Superior temporal gyrus (tissue), 1 donor: ENCODE measurements around the gene FAM9C.
"Not testable (repeated sequence)": the region's sequence is repeated elsewhere in the genome, so short reads cannot be mapped to it uniquely, and the experiment has no call there.

ENCODE experiments used
- DNase-seq: peaks from one replicate; pipeline ENCODE4 v3.0.0-alpha.2; 2016; ENCODE audit errors: extremely low spot score

FAM9C gene

GRCh38 chrX:13043138-13043537, 1.3 kb downstream of the FAM9C start:
- no peak for DNase-seq

GRCh38 chrX:13036896-13037295, 7.5 kb downstream of the FAM9C start:
- DNase-seq = no peak

- no peak for DNase-seq
Measured at GRCh38 chrX:13033193-13033592, 11.2 kb downstream of the FAM9C start.

- DNase-seq = no peak
Measured at GRCh38 chrX:13029887-13030771, 14.3 kb downstream of the FAM9C start.

GRCh38 chrX:13029637-13029886, 14.9 kb downstream of the FAM9C start:
- no peak for DNase-seq

- no peak for DNase-seq
Measured at GRCh38 chrX:13028871-13029636, 15.4 kb downstream of the FAM9C start.

- DNase-seq = no peak
Measured at GRCh38 chrX:13026877-13027652, 17.4 kb downstream of the FAM9C start.

GRCh38 chrX:13024986-13025385, 19.4 kb downstream of the FAM9C start:
- DNase-seq = no peak

GRCh38 chrX:13023979-13024378, 20.4 kb downstream of the FAM9C start:
- no peak for DNase-seq

- no peak for DNase-seq
Measured at GRCh38 chrX:13023567-13023966, 20.9 kb downstream of the FAM9C start.

GRCh38 chrX:13022926-13023325, 21.5 kb downstream of the FAM9C start:
- no peak for DNase-seq

GRCh38 chrX:13016731-13017130, 27.7 kb downstream of the FAM9C start:
- not testable (repeated sequence) for DNase-seq

GRCh38 chrX:13015536-13016236, 28.7 kb downstream of the FAM9C start:
- no peak for DNase-seq

- no peak for DNase-seq
Measured at GRCh38 chrX:13014111-13015096, 30.0 kb downstream of the FAM9C start.

- DNase-seq = peak; percentile 12
Measured at GRCh38 chrX:13013363-13014110, 30.9 kb downstream of the FAM9C start.

GRCh38 chrX:13010546-13010945, 33.9 kb downstream of the FAM9C start:
- DNase-seq = no peak

GRCh38 chrX:13009844-13010243, 34.6 kb downstream of the FAM9C start:
- no peak for DNase-seq

GRCh38 chrX:13009273-13009672, 35.1 kb downstream of the FAM9C start:
- no peak for DNase-seq

GRCh38 chrX:13008851-13009250, 35.6 kb downstream of the FAM9C start:
- DNase-seq = no peak

- no peak for DNase-seq
Measured at GRCh38 chrX:13008189-13008533, 36.3 kb downstream of the FAM9C start.
